ENCODE measurements around the gene PHF21B. TPM values are rescaled to one million over a fixed set of nuclear protein-coding genes. Genes with fewer than 3 reads are reported as not detected.

PHF21B gene
- total RNA-seq, 2 experiments from 2014 or later: 0.92 to 1.1 TPM

GRCh38 chr22:44972363-44973083 is 37.3 kb downstream of the PHF21B start:
- ChIA-PET CTCF (no interaction called here), POLR2A (interaction anchor here (0.7 kb wide), 1 partner anchor 1005 kb away, joined by 3 read pairs; no protein-coding TSS in a partner anchor)
- intact Hi-C loops (cut with micrococcal nuclease): no loop called here
- Mint-ChIP-seq H3K9me3 (no peaks in the 10 kb centered on the region), H3K27ac (peak overlapping the region; percentile 44), H3K4me1 (ENCODE audit: low read depth) (no peaks in the 10 kb centered on the region), H3K27me3 (peaks cover 7% of the 10 kb centered on the region), H3K4me3 (peak overlapping the region; percentile 5), H3K36me3 (ENCODE audit: low read depth) (no peaks in the 10 kb centered on the region)
- peak; percentile 42 for DNase-seq
- peak; percentile 47 for ATAC-seq
- TF ChIP-seq CTCF (IDR thresholded peaks at IDR 0.05): no peak

- Mint-ChIP-seq H3K36me3 (ENCODE audit: low read depth) (no peaks in the 10 kb centered on the region), H3K27ac (peak overlapping the region; percentile 44), H3K9me3 (no peaks in the 10 kb centered on the region), H3K4me3 (peak overlapping the region; percentile 5), H3K4me1 (ENCODE audit: low read depth) (no peaks in the 10 kb centered on the region), H3K27me3 (peaks cover 7% of the 10 kb centered on the region)
- CTCF ChIA-PET: no interaction called here
- POLR2A ChIA-PET: interaction anchor here (0.7 kb wide), 1 partner anchor 1006 kb away, joined by 3 read pairs; no protein-coding TSS in a partner anchor
- intact Hi-C loops (cut with micrococcal nuclease): no loop called here
- ATAC-seq (peak; percentile 26), DNase-seq (no peak)
- no peak for TF ChIP-seq CTCF (IDR thresholded peaks at IDR 0.05)
Observed at GRCh38 chr22:44971651-44972362, 38.0 kb downstream of the PHF21B start.

GRCh38 chr22:44970291-44970690 is 39.5 kb downstream of the PHF21B start:
- no peak overlapping the region for H3K4me3 Mint-ChIP-seq
- no peak for TF ChIP-seq CTCF (IDR thresholded peaks at IDR 0.05)
- no peaks in the 10 kb centered on the region for H3K4me1 Mint-ChIP-seq (ENCODE audit: low read depth)
- H3K9me3 Mint-ChIP-seq: no peaks in the 10 kb centered on the region
- ATAC-seq (no peak), DNase-seq (no peak)
- intact Hi-C loops (cut with micrococcal nuclease): no loop called here
- peaks cover 7% of the 10 kb centered on the region for H3K27me3 Mint-ChIP-seq
- H3K27ac Mint-ChIP-seq: no peak overlapping the region
- H3K36me3 Mint-ChIP-seq (ENCODE audit: low read depth): no peaks in the 10 kb centered on the region
- ChIA-PET CTCF (interaction anchor here (1.1 kb wide), 1 partner anchor 16 kb away, joined by 4 read pairs; no protein-coding TSS in a partner anchor), POLR2A (no interaction called here)

DNA sequence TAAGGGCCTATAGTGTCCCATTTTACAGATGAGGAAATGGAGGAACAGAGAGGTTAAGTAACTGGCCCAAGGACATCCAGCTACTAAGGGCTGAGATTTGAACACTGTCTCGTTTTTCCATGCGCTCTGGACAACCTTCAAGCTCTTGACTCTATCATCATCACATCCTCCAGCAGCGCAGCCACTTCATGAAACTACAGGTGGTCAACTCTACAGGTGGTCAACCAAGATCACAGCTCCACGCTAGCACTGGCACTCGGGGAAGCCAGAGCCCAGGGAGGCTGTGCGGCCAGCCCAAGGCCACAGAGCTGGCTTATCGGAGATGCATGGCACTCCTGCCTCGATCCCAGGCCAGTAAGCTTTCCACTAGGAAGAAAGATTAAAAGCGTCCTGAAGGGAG is 40.0 kb downstream of the PHF21B start:
- no peak for TF ChIP-seq CTCF (IDR thresholded peaks at IDR 0.05)
- Mint-ChIP-seq H3K27ac (no peak overlapping the region), H3K4me1 (ENCODE audit: low read depth) (no peaks in the 10 kb centered on the region), H3K9me3 (no peaks in the 10 kb centered on the region), H3K36me3 (ENCODE audit: low read depth) (no peaks in the 10 kb centered on the region), H3K4me3 (no peak overlapping the region), H3K27me3 (peaks cover 7% of the 10 kb centered on the region)
- ATAC-seq (no peak), DNase-seq (no peak)
- intact Hi-C loops (cut with micrococcal nuclease): no loop called here
- ChIA-PET CTCF (interaction anchor here (0.6 to 1.4 kb wide), 3 partner anchors 12 to 35 kb away, joined by 3 to 4 read pairs (median 3); no protein-coding TSS in a partner anchor), POLR2A (interaction anchor here (0.6 kb wide), 1 partner anchor 8 kb away, joined by 6 read pairs; no protein-coding TSS in a partner anchor)

DNA sequence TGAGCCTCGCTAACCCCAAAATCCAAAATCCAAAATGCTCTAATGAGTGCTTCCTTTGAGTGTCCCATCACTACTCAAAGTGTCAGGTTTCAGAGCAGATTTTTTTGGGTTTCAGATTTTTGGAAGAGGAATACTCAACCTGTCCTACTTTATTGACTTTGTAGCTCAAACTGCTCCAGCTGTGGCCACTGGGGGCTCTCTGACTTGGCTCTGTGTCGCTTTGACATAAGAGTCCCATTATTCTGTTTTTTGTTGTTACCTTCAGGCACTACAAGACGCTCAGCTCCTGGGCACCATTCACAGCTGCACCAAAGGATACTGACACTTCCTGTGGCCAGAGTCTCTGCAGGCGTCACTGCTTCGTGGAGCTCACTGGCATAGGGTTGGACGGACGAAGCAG is 41.1 kb downstream of the PHF21B start:
- H3K27me3 Mint-ChIP-seq: peaks cover 5% of the 10 kb centered on the region
- CTCF ChIA-PET: interaction anchor here (1.4 kb wide), 1 partner anchor 36 kb away, joined by 3 read pairs; no protein-coding TSS in a partner anchor
- TF ChIP-seq CTCF (IDR thresholded peaks at IDR 0.05): no peak

More for the DNA sequence above, 41.1 kb downstream of the PHF21B start:
- Mint-ChIP-seq H3K4me3 (no peak overlapping the region), H3K9me3 (no peaks in the 10 kb centered on the region), H3K27ac (no peak overlapping the region), H3K36me3 (ENCODE audit: low read depth) (no peaks in the 10 kb centered on the region), H3K4me1 (ENCODE audit: low read depth) (no peaks in the 10 kb centered on the region)
- intact Hi-C loops (cut with micrococcal nuclease): no loop called here
- no peak for DNase-seq
- ATAC-seq: no peak
- POLR2A ChIA-PET: no interaction called here

All from activated CD8-positive, alpha-beta T cell treated with anti-CD3 and anti-CD28 coated beads for 36 hours (primary cell).